ENCODE measurements around the gene ADGRL3. TPM values are rescaled to one million over a fixed set of nuclear protein-coding genes. Genes with fewer than 3 reads are reported as not detected.
"Not testable (repeated sequence)": the region's sequence is repeated elsewhere in the genome, so short reads cannot be mapped to it uniquely, and the experiment has no call there.

Gene ADGRL3
- polyA plus RNA-seq, 2 donors = 0.12 to 0.20 TPM

GRCh38 chr4:61727286-61727685, 527.2 kb downstream of the ADGRL3 start:
- Histone ChIP-seq H3K36me3 (ENCODE audit: control insufficient read depth in 2 of 2, insufficient read depth in 2 of 2, low read length in 1 of 2) (no peaks in the 10 kb centered on the region), H3K27ac (ENCODE audit: low read depth in 2 of 2, low read length in 1 of 2) (no peak overlapping the region), H3K27me3 (ENCODE audit: control insufficient read depth in 1 of 2, insufficient read depth in 2 of 2, low read length in 2 of 2) (no peaks in the 10 kb centered on the region), H3K9me3 (ENCODE audit: control insufficient read depth in 2 of 2, insufficient read depth in 1 of 2, low read depth in 1 of 2, low read length in 1 of 2) (peaks cover 0 to 2% of the 10 kb centered on the region in 2 donors), H3K4me1 (ENCODE audit: control insufficient read depth in 2 of 2, insufficient read depth in 2 of 2, low read length in 1 of 2) (no peaks in the 10 kb centered on the region), H3K4me3 (ENCODE audit: low read depth in 1 of 2, low read length in 2 of 2) (no peak overlapping the region)
- 46 to 47% methylated on average over 2 of the region's 2 CpGs for WGBS, 2 donors

GRCh38 chr4:61734409-61734808, 534.3 kb downstream of the ADGRL3 start:
- H3K27me3 ChIP-seq (ENCODE audit: control insufficient read depth in 1 of 2, insufficient read depth in 2 of 2, low read length in 2 of 2) = no peaks in the 10 kb centered on the region
- 87 to 89% methylated on average over 2 of the region's 2 CpGs for WGBS, 2 donors
- H3K9me3 ChIP-seq (ENCODE audit: control insufficient read depth in 2 of 2, insufficient read depth in 1 of 2, low read depth in 1 of 2, low read length in 1 of 2) = no peaks in the 10 kb centered on the region
- no peak overlapping the region for H3K27ac ChIP-seq (ENCODE audit: low read depth in 2 of 2, low read length in 1 of 2)
- no peak overlapping the region for H3K4me3 ChIP-seq (ENCODE audit: low read depth in 1 of 2, low read length in 2 of 2)
- H3K36me3 ChIP-seq (ENCODE audit: control insufficient read depth in 2 of 2, insufficient read depth in 2 of 2, low read length in 1 of 2) = no peaks in the 10 kb centered on the region
- no peaks in the 10 kb centered on the region for H3K4me1 ChIP-seq (ENCODE audit: control insufficient read depth in 2 of 2, insufficient read depth in 2 of 2, low read length in 1 of 2)

GRCh38 chr4:61739887-61740286, 539.8 kb downstream of the ADGRL3 start:
- Histone ChIP-seq H3K4me3 (ENCODE audit: low read depth in 1 of 2, low read length in 2 of 2) (no peak overlapping the region), H3K27ac (ENCODE audit: low read depth in 2 of 2, low read length in 1 of 2) (no peak overlapping the region), H3K4me1 (ENCODE audit: control insufficient read depth in 2 of 2, insufficient read depth in 2 of 2, low read length in 1 of 2) (no peaks in the 10 kb centered on the region), H3K27me3 (ENCODE audit: control insufficient read depth in 1 of 2, insufficient read depth in 2 of 2, low read length in 2 of 2) (no peaks in the 10 kb centered on the region), H3K9me3 (ENCODE audit: control insufficient read depth in 2 of 2, insufficient read depth in 1 of 2, low read depth in 1 of 2, low read length in 1 of 2) (peaks cover 0 to 2% of the 10 kb centered on the region in 2 donors), H3K36me3 (ENCODE audit: control insufficient read depth in 2 of 2, insufficient read depth in 2 of 2, low read length in 1 of 2) (no peaks in the 10 kb centered on the region)

DNA sequence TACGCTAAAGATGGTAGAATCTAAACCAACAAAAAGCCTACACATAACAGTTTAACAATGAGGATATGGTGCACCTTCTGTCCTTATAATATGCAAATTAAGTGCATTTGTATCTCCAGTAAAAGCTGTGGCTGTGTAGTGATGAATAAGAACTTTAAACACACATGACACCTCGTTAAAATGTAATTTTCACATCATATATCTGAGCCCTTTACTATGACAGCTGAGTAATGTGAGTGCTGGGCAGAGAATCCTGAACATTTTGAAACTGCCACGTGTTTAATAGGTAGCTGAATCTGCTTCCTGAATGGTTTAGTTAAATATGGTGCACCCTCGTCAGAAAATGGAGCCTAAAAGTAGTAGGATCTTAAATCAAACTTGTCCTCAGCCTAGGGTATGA, 540.8 kb downstream of the ADGRL3 start:
- no peak overlapping the region for H3K4me3 ChIP-seq (ENCODE audit: low read depth in 1 of 2, low read length in 2 of 2)
- H3K27ac ChIP-seq (ENCODE audit: low read depth in 2 of 2, low read length in 1 of 2) = no peak overlapping the region
- no peaks in the 10 kb centered on the region for H3K27me3 ChIP-seq (ENCODE audit: control insufficient read depth in 1 of 2, insufficient read depth in 2 of 2, low read length in 2 of 2)
- no peaks in the 10 kb centered on the region for H3K4me1 ChIP-seq (ENCODE audit: control insufficient read depth in 2 of 2, insufficient read depth in 2 of 2, low read length in 1 of 2)
- H3K9me3 ChIP-seq (ENCODE audit: control insufficient read depth in 2 of 2, insufficient read depth in 1 of 2, low read depth in 1 of 2, low read length in 1 of 2) = peaks cover 0 to 2% of the 10 kb centered on the region in 2 donors
- WGBS, 2 donors = 43 to 52% methylated on average over 4 of the region's 4 CpGs
- H3K36me3 ChIP-seq (ENCODE audit: control insufficient read depth in 2 of 2, insufficient read depth in 2 of 2, low read length in 1 of 2) = no peaks in the 10 kb centered on the region

DNA sequence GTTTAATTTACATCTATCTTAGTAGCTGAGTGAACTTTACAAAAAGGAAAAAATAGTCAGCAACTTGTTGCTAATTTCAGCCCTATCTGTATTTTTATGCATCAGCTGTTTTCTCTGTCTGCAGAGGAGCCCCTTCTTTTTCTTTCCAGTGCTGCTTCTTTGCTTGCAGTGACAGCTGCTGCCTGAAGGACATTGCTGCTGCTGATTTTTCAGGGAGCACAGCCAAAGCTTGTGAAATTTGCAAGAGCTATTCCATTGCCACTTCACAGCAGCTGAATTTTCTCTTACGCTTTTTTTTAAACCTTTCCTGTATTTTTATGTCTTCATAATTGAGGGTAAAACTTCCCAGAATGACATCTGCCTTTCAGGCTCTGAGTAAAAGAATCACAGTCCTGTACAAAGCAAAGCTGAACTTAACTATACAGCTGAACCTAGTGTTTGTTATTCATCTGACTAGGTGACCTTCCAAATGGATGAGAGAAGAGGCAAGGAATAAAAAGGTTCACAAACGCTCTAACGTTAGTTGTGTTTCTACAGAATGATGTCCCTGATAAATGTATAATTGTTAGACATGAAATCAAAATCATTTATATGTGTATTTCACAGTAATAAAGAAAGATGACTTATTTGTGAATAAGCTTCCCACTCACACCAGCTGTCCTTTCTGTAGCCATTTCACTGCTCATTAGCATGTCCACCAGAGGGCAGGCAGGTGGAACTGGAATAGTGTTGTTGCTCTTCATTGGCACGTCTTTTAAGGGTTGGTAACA, 541.4 kb downstream of the ADGRL3 start:
- 58 to 61% methylated on average over 4 of the region's 4 CpGs for WGBS, 2 donors
- Histone ChIP-seq H3K36me3 (ENCODE audit: control insufficient read depth in 2 of 2, insufficient read depth in 2 of 2, low read length in 1 of 2) (no peaks in the 10 kb centered on the region), H3K4me1 (ENCODE audit: control insufficient read depth in 2 of 2, insufficient read depth in 2 of 2, low read length in 1 of 2) (no peaks in the 10 kb centered on the region), H3K4me3 (ENCODE audit: low read depth in 1 of 2, low read length in 2 of 2) (no peak overlapping the region), H3K27ac (ENCODE audit: low read depth in 2 of 2, low read length in 1 of 2) (no peak overlapping the region), H3K27me3 (ENCODE audit: control insufficient read depth in 1 of 2, insufficient read depth in 2 of 2, low read length in 2 of 2) (no peaks in the 10 kb centered on the region), H3K9me3 (ENCODE audit: control insufficient read depth in 2 of 2, insufficient read depth in 1 of 2, low read depth in 1 of 2, low read length in 1 of 2) (peaks cover 0 to 2% of the 10 kb centered on the region in 2 donors)

DNA sequence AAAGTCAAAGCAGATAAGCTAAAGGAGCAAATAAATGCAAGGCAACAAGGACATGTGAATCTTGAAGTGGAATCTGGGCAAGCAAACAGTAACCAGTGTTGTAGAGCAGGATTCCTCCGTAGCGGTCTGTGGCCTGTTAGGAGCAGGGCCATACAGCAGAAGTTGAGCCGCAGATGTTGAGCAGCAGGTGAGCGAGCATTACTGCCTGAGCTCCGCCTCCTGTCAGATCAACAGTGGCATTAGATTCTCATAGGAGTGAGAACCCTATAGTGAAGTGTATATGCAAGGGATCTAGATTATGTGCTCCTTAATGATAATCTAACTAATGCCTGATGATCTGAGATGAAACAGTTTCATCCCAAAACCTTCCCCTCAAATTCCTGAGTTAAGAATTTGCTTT, 550.7 kb downstream of the ADGRL3 start:
- Histone ChIP-seq H3K4me1 (ENCODE audit: control insufficient read depth in 2 of 2, insufficient read depth in 2 of 2, low read length in 1 of 2) (no peaks in the 10 kb centered on the region), H3K36me3 (ENCODE audit: control insufficient read depth in 2 of 2, insufficient read depth in 2 of 2, low read length in 1 of 2) (no peaks in the 10 kb centered on the region), H3K9me3 (ENCODE audit: control insufficient read depth in 2 of 2, insufficient read depth in 1 of 2, low read depth in 1 of 2, low read length in 1 of 2) (no peaks in the 10 kb centered on the region), H3K27ac (ENCODE audit: low read depth in 2 of 2, low read length in 1 of 2) (no peak overlapping the region), H3K4me3 (ENCODE audit: low read depth in 1 of 2, low read length in 2 of 2) (no peak overlapping the region), H3K27me3 (ENCODE audit: control insufficient read depth in 1 of 2, insufficient read depth in 2 of 2, low read length in 2 of 2) (no peaks in the 10 kb centered on the region)
- 91 to 97% methylated on average over 5 of the region's 5 CpGs for WGBS, 2 donors

GRCh38 chr4:61752617-61753016, 552.5 kb downstream of the ADGRL3 start:
- Histone ChIP-seq H3K9me3 (ENCODE audit: control insufficient read depth in 2 of 2, insufficient read depth in 1 of 2, low read depth in 1 of 2, low read length in 1 of 2) (no peaks in the 10 kb centered on the region), H3K36me3 (ENCODE audit: control insufficient read depth in 2 of 2, insufficient read depth in 2 of 2, low read length in 1 of 2) (no peaks in the 10 kb centered on the region), H3K27ac (ENCODE audit: low read depth in 2 of 2, low read length in 1 of 2) (no peak overlapping the region), H3K4me3 (ENCODE audit: low read depth in 1 of 2, low read length in 2 of 2) (no peak overlapping the region), H3K4me1 (ENCODE audit: control insufficient read depth in 2 of 2, insufficient read depth in 2 of 2, low read length in 1 of 2) (no peaks in the 10 kb centered on the region), H3K27me3 (ENCODE audit: control insufficient read depth in 1 of 2, insufficient read depth in 2 of 2, low read length in 2 of 2) (no peaks in the 10 kb centered on the region)
- 64 to 74% methylated on average over 2 of the region's 2 CpGs for WGBS, 2 donors

GRCh38 chr4:61753739-61754138, 553.6 kb downstream of the ADGRL3 start:
- no peak overlapping the region for H3K4me3 ChIP-seq (ENCODE audit: low read depth in 1 of 2, low read length in 2 of 2)
- no peaks in the 10 kb centered on the region for H3K27me3 ChIP-seq (ENCODE audit: control insufficient read depth in 1 of 2, insufficient read depth in 2 of 2, low read length in 2 of 2)
- 88 to 89% methylated on average over 3 of the region's 3 CpGs for WGBS, 2 donors
- H3K4me1 ChIP-seq (ENCODE audit: control insufficient read depth in 2 of 2, insufficient read depth in 2 of 2, low read length in 1 of 2) = no peaks in the 10 kb centered on the region
- no peaks in the 10 kb centered on the region for H3K9me3 ChIP-seq (ENCODE audit: control insufficient read depth in 2 of 2, insufficient read depth in 1 of 2, low read depth in 1 of 2, low read length in 1 of 2)
- no peak overlapping the region for H3K27ac ChIP-seq (ENCODE audit: low read depth in 2 of 2, low read length in 1 of 2)
- no peaks in the 10 kb centered on the region for H3K36me3 ChIP-seq (ENCODE audit: control insufficient read depth in 2 of 2, insufficient read depth in 2 of 2, low read length in 1 of 2)

DNA sequence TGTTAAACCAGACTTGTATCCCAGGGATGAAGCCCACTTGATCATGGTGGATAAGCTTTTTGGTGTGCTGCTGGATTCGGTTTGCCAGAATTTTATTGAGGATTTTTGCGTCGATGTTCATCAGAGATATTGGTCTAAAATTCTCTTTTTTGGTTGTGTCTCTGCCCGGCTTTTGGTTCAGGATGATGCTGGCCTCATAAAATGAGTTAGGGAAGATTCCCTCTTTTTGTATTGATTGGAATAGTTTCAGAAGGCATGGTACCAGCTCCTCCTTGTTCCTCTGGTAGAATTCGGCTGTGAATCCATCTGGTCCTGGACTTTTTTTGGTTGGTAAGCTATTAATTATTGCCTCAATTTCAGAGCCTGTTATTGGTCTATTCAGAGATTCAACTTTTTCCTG, 556.8 kb downstream of the ADGRL3 start:
- not testable (repeated sequence) for H3K36me3 ChIP-seq (ENCODE audit: control insufficient read depth in 2 of 2, insufficient read depth in 2 of 2, low read length in 1 of 2); H3K27ac ChIP-seq (ENCODE audit: low read depth in 2 of 2, low read length in 1 of 2); H3K9me3 ChIP-seq (ENCODE audit: control insufficient read depth in 2 of 2, insufficient read depth in 1 of 2, low read depth in 1 of 2, low read length in 1 of 2); H3K4me3 ChIP-seq (ENCODE audit: low read depth in 1 of 2, low read length in 2 of 2); H3K4me1 ChIP-seq (ENCODE audit: control insufficient read depth in 2 of 2, insufficient read depth in 2 of 2, low read length in 1 of 2); H3K27me3 ChIP-seq (ENCODE audit: control insufficient read depth in 1 of 2, insufficient read depth in 2 of 2, low read length in 2 of 2)
- WGBS, 2 donors = 83 to 96% methylated on average over 5 of the region's 5 CpGs

DNA sequence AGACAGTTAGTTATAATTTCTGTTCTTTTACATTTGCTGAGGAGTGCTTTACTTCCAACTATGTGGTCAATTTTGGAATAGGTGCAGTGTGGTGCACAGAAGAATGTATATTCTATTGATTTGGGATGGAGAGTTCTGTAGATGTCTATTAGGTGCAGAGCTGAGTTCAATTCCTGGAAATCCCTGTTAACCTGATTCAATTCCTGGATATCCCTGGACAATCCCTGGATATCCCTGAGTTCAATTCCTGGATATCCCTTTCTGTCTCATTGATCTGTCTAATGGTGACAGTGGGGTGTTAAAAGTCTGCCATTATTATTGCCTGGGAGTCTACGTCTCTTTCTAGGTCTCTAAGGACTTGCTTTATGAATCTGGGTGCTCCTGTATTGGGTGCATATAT, 557.9 kb downstream of the ADGRL3 start:
- not testable (repeated sequence) for H3K9me3 ChIP-seq (ENCODE audit: control insufficient read depth in 2 of 2, insufficient read depth in 1 of 2, low read depth in 1 of 2, low read length in 1 of 2); H3K27me3 ChIP-seq (ENCODE audit: control insufficient read depth in 1 of 2, insufficient read depth in 2 of 2, low read length in 2 of 2); H3K4me3 ChIP-seq (ENCODE audit: low read depth in 1 of 2, low read length in 2 of 2); H3K4me1 ChIP-seq (ENCODE audit: control insufficient read depth in 2 of 2, insufficient read depth in 2 of 2, low read length in 1 of 2); H3K36me3 ChIP-seq (ENCODE audit: control insufficient read depth in 2 of 2, insufficient read depth in 2 of 2, low read length in 1 of 2); H3K27ac ChIP-seq (ENCODE audit: low read depth in 2 of 2, low read length in 1 of 2)
- WGBS, 2 donors = 86 to 88% methylated on average over 1 of the region's 1 CpG
